Measurements from ENCODE around the gene PVALEF. TPM values are rescaled to one million over a fixed set of nuclear protein-coding genes. Genes with fewer than 3 reads are reported as not detected.

PVALEF gene
- total RNA-seq, 1 donor: not detected

- Histone ChIP-seq H2AFZ (ENCODE audit: low read length) (no peak overlapping the region), H3K4me2 (ENCODE audit: insufficient read depth, low read length) (no peak overlapping the region), H3K9me3 (ENCODE audit: low read depth, low read length) (no peaks in the 10 kb centered on the region), H4K20me1 (ENCODE audit: insufficient read depth, low read length) (no peaks in the 10 kb centered on the region), H3K79me2 (ENCODE audit: insufficient read depth, low read length) (no peaks in the 10 kb centered on the region), H3K27me3 (ENCODE audit: insufficient read depth, low read length) (no peaks in the 10 kb centered on the region), H3K4me1 (ENCODE audit: insufficient read depth, low read length) (no peaks in the 10 kb centered on the region), H3K36me3 (ENCODE audit: insufficient read depth, low read length) (no peaks in the 10 kb centered on the region), H3K4me3 (ENCODE audit: insufficient read depth, low read length) (no peak overlapping the region), H3K27ac (ENCODE audit: low read depth, low read length) (no peak overlapping the region)
- TF ChIP-seq CTCF (IDR thresholded peaks at IDR 0.05; ENCODE audit: extremely low read depth, low read depth, low read length): no peak
- DNase-seq (ENCODE audit: insufficient read length, low spot score, missing footprints): no peak
These were observed 33.1 kb upstream of the PVALEF start for GRCh38 chr17:81132197-81132540.

DNA sequence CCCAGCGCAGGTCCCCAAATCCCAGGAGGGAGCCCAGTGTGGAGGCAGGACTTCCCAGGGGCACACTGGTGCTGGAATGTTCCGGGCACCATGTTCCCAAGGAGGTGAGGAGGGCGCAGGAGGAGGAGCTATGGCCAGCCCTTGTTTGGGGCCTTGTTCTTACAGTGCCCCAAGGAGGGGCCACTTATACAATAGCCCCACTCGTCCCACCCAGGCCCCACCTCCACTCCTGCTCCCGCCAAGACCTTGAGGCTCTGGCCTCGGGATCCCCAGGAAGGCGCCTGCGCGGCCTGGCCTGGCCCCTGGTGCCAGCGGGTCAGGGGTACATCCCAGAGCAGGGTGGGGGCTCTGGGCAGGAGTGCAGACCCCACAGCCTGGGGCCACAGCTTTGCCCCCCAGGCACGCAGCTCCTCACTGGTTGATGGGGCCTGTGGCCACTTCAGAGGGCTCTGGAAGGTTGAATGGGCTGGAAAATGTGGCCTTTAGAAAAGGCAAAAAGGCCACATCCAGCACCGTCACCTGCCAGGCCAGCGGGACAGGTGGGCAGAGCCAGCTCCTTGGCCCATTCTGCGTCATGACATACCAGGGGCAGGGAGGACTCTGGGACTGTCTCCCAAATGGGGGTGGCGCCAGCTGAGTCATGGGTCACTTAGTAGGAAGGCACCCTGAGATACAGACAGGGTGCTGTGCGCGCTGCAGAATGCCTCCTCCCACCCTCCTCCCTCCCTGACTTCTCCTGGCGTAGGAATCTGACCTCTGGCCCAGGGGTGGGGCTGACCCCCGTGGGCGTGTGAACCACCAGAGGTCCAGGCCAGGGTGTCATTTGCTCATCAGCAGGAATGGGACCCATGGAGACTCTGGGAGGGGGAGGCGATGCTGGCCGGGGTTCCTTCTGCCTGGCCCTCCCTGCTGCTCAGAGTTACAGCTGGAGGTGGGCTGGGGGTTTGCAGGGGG, 32.3 kb upstream of the PVALEF start:
- Histone ChIP-seq H3K9me3 (ENCODE audit: low read depth, low read length) (no peaks in the 10 kb centered on the region), H3K79me2 (ENCODE audit: insufficient read depth, low read length) (no peaks in the 10 kb centered on the region), H2AFZ (ENCODE audit: low read length) (no peak overlapping the region), H4K20me1 (ENCODE audit: insufficient read depth, low read length) (no peaks in the 10 kb centered on the region), H3K27me3 (ENCODE audit: insufficient read depth, low read length) (no peaks in the 10 kb centered on the region), H3K4me3 (ENCODE audit: insufficient read depth, low read length) (no peak overlapping the region), H3K4me2 (ENCODE audit: insufficient read depth, low read length) (no peak overlapping the region), H3K4me1 (ENCODE audit: insufficient read depth, low read length) (no peaks in the 10 kb centered on the region), H3K36me3 (ENCODE audit: insufficient read depth, low read length) (no peaks in the 10 kb centered on the region), H3K27ac (ENCODE audit: low read depth, low read length) (no peak overlapping the region)
- TF ChIP-seq CTCF (IDR thresholded peaks at IDR 0.05; ENCODE audit: extremely low read depth, low read depth, low read length): no peak
- DNase-seq (ENCODE audit: insufficient read length, low spot score, missing footprints): no peak

GRCh38 chr17:81134064-81134781, 31.1 kb upstream of the PVALEF start:
- no peak overlapping the region for H2AFZ ChIP-seq (ENCODE audit: low read length)
- H3K4me1 ChIP-seq (ENCODE audit: insufficient read depth, low read length): no peaks in the 10 kb centered on the region
- no peak overlapping the region for H3K4me2 ChIP-seq (ENCODE audit: insufficient read depth, low read length)
- DNase-seq (ENCODE audit: insufficient read length, low spot score, missing footprints): no peak
- H3K79me2 ChIP-seq (ENCODE audit: insufficient read depth, low read length): no peaks in the 10 kb centered on the region
- H3K4me3 ChIP-seq (ENCODE audit: insufficient read depth, low read length): no peak overlapping the region
- H4K20me1 ChIP-seq (ENCODE audit: insufficient read depth, low read length): no peaks in the 10 kb centered on the region
- H3K9me3 ChIP-seq (ENCODE audit: low read depth, low read length): no peaks in the 10 kb centered on the region
- H3K27me3 ChIP-seq (ENCODE audit: insufficient read depth, low read length): no peaks in the 10 kb centered on the region
- H3K27ac ChIP-seq (ENCODE audit: low read depth, low read length): no peak overlapping the region
- TF ChIP-seq CTCF (IDR thresholded peaks at IDR 0.05; ENCODE audit: extremely low read depth, low read depth, low read length): no peak
- no peaks in the 10 kb centered on the region for H3K36me3 ChIP-seq (ENCODE audit: insufficient read depth, low read length)
